ENCODE measurements around the gene PARD3.

The PARD3 gene

DNA sequence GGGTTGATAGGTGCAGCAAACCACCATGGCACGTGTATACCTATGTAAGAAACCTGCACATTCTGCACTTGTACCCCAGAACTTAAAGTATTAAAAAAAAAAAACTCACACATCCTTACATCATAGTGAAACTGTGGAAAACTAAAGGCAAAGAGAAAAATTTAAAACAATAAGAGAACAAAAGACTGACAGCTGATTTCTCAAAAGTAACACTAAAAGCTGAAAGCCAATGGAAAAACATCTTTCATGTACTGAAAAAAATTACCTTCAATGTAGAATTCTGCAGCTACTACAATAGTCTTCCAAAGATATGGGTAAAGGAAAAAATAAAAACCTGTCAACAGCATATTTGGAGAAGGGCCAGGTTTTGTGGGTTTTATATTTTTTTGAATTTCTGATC lies 751.5 kb downstream of the PARD3 start:
- H3K27me3 ChIP-seq (ENCODE audit: control insufficient read depth in 1 of 2, insufficient read depth in 2 of 2, low read length in 2 of 2), result no peaks in the 10 kb centered on the region
- no peaks in the 10 kb centered on the region for H3K4me1 ChIP-seq (ENCODE audit: control insufficient read depth, insufficient read depth, low read length)
- H3K4me3 ChIP-seq (ENCODE audit: low read length in 2 of 2), result no peak overlapping the region
- H3K27ac ChIP-seq (ENCODE audit: low read length), result no peak overlapping the region
- no peaks in the 10 kb centered on the region for H3K36me3 ChIP-seq (ENCODE audit: control insufficient read depth in 2 of 2, insufficient read depth in 2 of 2, low read length in 2 of 2)
- no peak overlapping the region for H3K9ac ChIP-seq (ENCODE audit: low read length in 2 of 2)
- H3K9me3 ChIP-seq (ENCODE audit: control insufficient read depth in 2 of 2, low read length in 2 of 2), result peaks cover 6 to 9% of the 10 kb centered on the region in 2 donors

DNA sequence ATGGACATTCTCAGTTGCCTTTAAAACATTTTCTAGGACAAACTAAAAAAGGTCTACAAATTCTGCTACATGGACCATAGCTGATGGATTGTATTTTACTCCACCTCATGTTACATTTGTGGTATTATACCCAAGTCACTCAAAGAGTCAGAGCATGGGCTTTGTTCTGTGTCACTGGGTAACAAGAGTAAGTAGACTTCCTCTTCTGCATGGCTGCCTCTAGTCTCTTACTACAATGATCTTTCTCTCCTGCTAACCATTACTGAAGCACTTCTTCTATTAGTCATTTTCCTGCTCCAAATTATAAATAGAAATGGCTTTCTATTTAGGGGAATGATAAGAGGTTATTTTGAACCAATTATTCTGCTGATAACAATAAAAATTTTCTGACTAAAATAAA lies 753.3 kb downstream of the PARD3 start:
- Histone ChIP-seq H3K27me3 (ENCODE audit: control insufficient read depth in 1 of 2, insufficient read depth in 2 of 2, low read length in 2 of 2) (no peaks in the 10 kb centered on the region), H3K36me3 (ENCODE audit: control insufficient read depth in 2 of 2, insufficient read depth in 2 of 2, low read length in 2 of 2) (no peaks in the 10 kb centered on the region), H3K9me3 (ENCODE audit: control insufficient read depth in 2 of 2, low read length in 2 of 2) (peaks cover 6 to 9% of the 10 kb centered on the region in 2 donors), H3K4me3 (ENCODE audit: low read length in 2 of 2) (no peak overlapping the region), H3K9ac (ENCODE audit: low read length in 2 of 2) (no peak overlapping the region), H3K4me1 (ENCODE audit: control insufficient read depth, insufficient read depth, low read length) (peaks cover 3% of the 10 kb centered on the region), H3K27ac (ENCODE audit: low read length) (no peak overlapping the region)

All from stomach smooth muscle (tissue), 2 donors.